K562 (cell line): ENCODE measurements around the gene CCDC183. TPM values are rescaled to one million over a fixed set of nuclear protein-coding genes. Genes with fewer than 3 reads are reported as not detected.

Experiments
- BCL6 ChIP-seq: fragments of 250-450 bp; sonication (Bioruptor Pico); IDR thresholded peaks from 2 replicates; pipeline ENCODE4 v1.4.0; 2020
- CLOCK ChIP-seq: fragments of 250-450 bp; sonication (Bioruptor Pico); IDR thresholded peaks from 2 replicates; pipeline ENCODE4 v1.4.0; 2020; ENCODE audit warnings: mild to moderate bottlenecking, moderate library complexity, borderline replicate concordance
- MYNN ChIP-seq, 2 experiments: sonication (generic); formaldehyde crosslinking in 1 of 2; IDR thresholded peaks; 2 replicates each; pipeline versions ENCODE4 v1.5.0 to v1.6.1; 2016 to 2020; ENCODE audit warnings: antibody characterized with exemption in 1 of 2, missing genetic modification reagents in 1 of 2
- POLR2G ChIP-seq: fragments of 200-400 bp; formaldehyde crosslinking; IDR thresholded peaks from 2 replicates; pipeline ENCODE4 v1.6.1; 2017; ENCODE audit warnings: low read depth, mild to moderate bottlenecking, antibody characterized with exemption, low read length, moderate library complexity
- PRPF4 ChIP-seq: fragments of 200-400 bp; formaldehyde crosslinking; IDR thresholded peaks from one replicate; pipeline ENCODE4 v1.6.1; 2017; ENCODE audit warnings: low read length, low read depth, mild to moderate bottlenecking; ENCODE audit not compliant: insufficient read depth, poor library complexity, severe bottlenecking
- SMAD1 ChIP-seq: fragments of 150-350 bp; IDR thresholded peaks from 2 replicates; pipeline ENCODE4 v1.6.1; 2014; ENCODE audit warnings: low read length, low read depth; ENCODE audit not compliant: partially characterized antibody
- ZBTB2 ChIP-seq: fragments of 450-650 bp; IDR thresholded peaks from 2 replicates; pipeline ENCODE4 v1.6.1; 2016; ENCODE audit warnings: antibody characterized with exemption
- ZNF280B ChIP-seq: fragments of 250-450 bp; sonication (Bioruptor Pico); IDR thresholded peaks from 2 replicates; pipeline ENCODE4 v1.5.1; 2021; ENCODE audit warnings: mild to moderate bottlenecking
- ZNF318 ChIP-seq, 2 experiments: fragments of 450-650 bp; IDR thresholded peaks; 2 replicates each; pipeline ENCODE4 v1.6.1; 2016; ENCODE audit warnings: mild to moderate bottlenecking in 2 of 2, borderline replicate concordance in 1 of 2, low read depth in 1 of 2, moderate library complexity in 1 of 2
- ZNF695 ChIP-seq: fragments of 450-650 bp; formaldehyde crosslinking; IDR thresholded peaks from 2 replicates; pipeline ENCODE4 v1.4.0; 2020; ENCODE audit warnings: mild to moderate bottlenecking, moderate library complexity
- polyA plus RNA-seq, 8 experiments: library from polyadenylated mRNA; depleted of rRNA in 4 of 8; stranded (reverse) in 5 of 8; unstranded in 3 of 8; fragments of >200 nt; fragmentation: Nextera tagmentation in 2 of 8; fragmentation: Illumina TruSeq in 1 of 8; extraction: Ambion mirVana in 2 of 8; extraction: Trizol in 1 of 8; gene quantifications; 2 replicates each; pipeline versions ENCODE4 v1.2.1 to v1.2.3, GENCODE V29; 2011 to 2014; ENCODE audit warnings: inconsistent platforms in 1 of 8, missing spikeins in 1 of 8
- total RNA-seq, 7 experiments: library from RNA; depleted of rRNA in 6 of 7; stranded (reverse); fragments of >200 nt in 6 of 7; fragmentation: Illumina TruSeq in 2 of 7; extraction: Trizol in 2 of 7; gene quantifications; 2 replicates each; pipeline versions ENCODE4 v1.2.1 to v1.2.3, GENCODE V29; 2011 to 2021; ENCODE audit warnings: low replicate concordance in 1 of 7

CCDC183 gene
- total and polyA plus RNA-seq, 9 of the 15 experiments (the other 6 are each of a cell fraction or from before 2014, with no cell fraction given), result 0.21 to 0.60 (median 0.29) TPM; not detected in 4

GRCh38 chr9:136791516-136792276, 4.4 kb upstream of the CCDC183 start (continued):
- TF ChIP-seq ZNF318 (IDR thresholded peaks at IDR 0.05; ENCODE audit: borderline replicate concordance in 1 of 2, low read depth in 1 of 2), result no peak
- peak; percentile 28 for TF ChIP-seq POLR2G
- no peak for TF ChIP-seq CLOCK (CRISPR knock-in tag)
- no peak for TF ChIP-seq PRPF4
- TF ChIP-seq ZNF280B, result no peak
- no peak for TF ChIP-seq SMAD1
- TF ChIP-seq ZBTB2, result no peak
- peak; percentile 55; the same call in 1 of the 2 replicates for TF ChIP-seq MYNN (IDR thresholded peaks at IDR 0.05)
- TF ChIP-seq MYNN (CRISPR knock-in tag; IDR thresholded peaks at IDR 0.05), result no peak
- no peak for TF ChIP-seq BCL6 (CRISPR knock-in tag)
- TF ChIP-seq ZNF695 (CRISPR knock-in tag), result no peak
